Caco-2 (cell line): ENCODE measurements around the gene HMGXB4. TPM values are rescaled to one million over a fixed set of nuclear protein-coding genes. Genes with fewer than 3 reads are reported as not detected.

Experiments used
- BruUV-seq: library from RNA; stranded (reverse); fragments of 400-500 nt; replicated peaks from 2 replicates; lab custom pipeline; 2021; lab: Mats Ljungman, UMichigan
- CTCF ChIA-PET: fragments of 300-600 bp; sonication (Branson Sonifier 250); formaldehyde crosslinking; loops from one replicate; lab custom pipeline; 2022; ENCODE audit warnings: antibody characterized with exemption; lab: Charles Lee
- POLR2A ChIA-PET: fragments of 300-600 bp; sonication (Branson Sonifier 250); formaldehyde crosslinking; loops from one replicate; lab custom pipeline; 2022; ENCODE audit warnings: antibody characterized with exemption; lab: Charles Lee
- DNase-seq, 2 experiments: peaks; one replicate each; pipeline versions ENCODE4 v3.0.0 to v3.0.0-alpha.2; 2020 to 2022
- H3K27me3 ChIP-seq: replicated peaks from 2 replicates; pipeline ENCODE4 v1.6.0; 2011; ENCODE audit warnings: low read length; ENCODE audit not compliant: control insufficient read depth, insufficient read depth
- H3K36me3 ChIP-seq: 2 replicates; pipeline ENCODE4 v1.5.1; 2011; ENCODE audit warnings: low read length; ENCODE audit not compliant: control insufficient read depth, insufficient read depth
- H3K4me1 ChIP-seq: fragments of 250-450 bp; sonication (Bioruptor Pico); 2 replicates; pipeline ENCODE4 v1.5.1; 2020; ENCODE audit warnings: mild to moderate bottlenecking
- H3K4me3 ChIP-seq: 2 replicates; pipeline ENCODE4 v1.5.1; 2011; ENCODE audit warnings: low read depth, mild to moderate bottlenecking, control low read depth, low read length
- H3K9me3 ChIP-seq: fragments of 250-450 bp; sonication (Bioruptor Pico); 2 replicates; pipeline ENCODE4 v1.5.1; 2020; ENCODE audit warnings: mild to moderate bottlenecking, moderate library complexity
- H3K27ac Mint-ChIP-seq: one replicate; pipeline ENCODE4 v1.8.0; 2022; ENCODE audit warnings: mixed read lengths; ENCODE audit not compliant: unreplicated experiment
- H3K27me3 Mint-ChIP-seq: one replicate; pipeline ENCODE4 v1.8.0; 2022; ENCODE audit warnings: mixed read lengths; ENCODE audit not compliant: insufficient read depth, unreplicated experiment
- H3K36me3 Mint-ChIP-seq: one replicate; pipeline ENCODE4 v1.8.0; 2022; ENCODE audit warnings: mild to moderate bottlenecking, mixed read lengths; ENCODE audit not compliant: insufficient read depth, unreplicated experiment
- H3K4me1 Mint-ChIP-seq: one replicate; pipeline ENCODE4 v1.8.0; 2022; ENCODE audit warnings: low read depth, mixed read lengths; ENCODE audit not compliant: unreplicated experiment
- H3K4me3 Mint-ChIP-seq: one replicate; pipeline ENCODE4 v1.8.0; 2022; ENCODE audit warnings: mild to moderate bottlenecking, moderate library complexity, mixed read lengths; ENCODE audit not compliant: unreplicated experiment
- H3K9me3 Mint-ChIP-seq: one replicate; pipeline ENCODE4 v1.8.0; 2022; ENCODE audit warnings: mixed read lengths; ENCODE audit not compliant: unreplicated experiment
- intact Hi-C: fragments of 100-400 bp; cut with micrococcal nuclease; formaldehyde crosslinking; loops from one replicate; pipeline ENCODE4 v1.10.0; 2022; ENCODE audit not compliant: unreplicated experiment
- total RNA-seq: library from RNA; stranded (reverse); gene quantifications from 2 replicates; pipeline ENCODE4 v1.2.3, GENCODE V29; 2022
- TF ChIP-seq, protein P1 (sequence below), 2 experiments: fragments of 200-600 bp in 1 of 2; IDR thresholded peaks; 1 replicate in 1 of 2; 2 replicates in 1 of 2; pipeline versions ENCODE4 v1.5.1 to v1.8.0; 2011 to 2022; ENCODE audit warnings: antibody characterized with exemption in 1 of 2, control low read depth in 1 of 2, inconsistent platforms in 1 of 2, low read depth in 1 of 2, low read length in 1 of 2, mild to moderate bottlenecking in 1 of 2, moderate library complexity in 1 of 2; ENCODE audit not compliant: insufficient read depth in 1 of 2, severe bottlenecking in 1 of 2, unreplicated experiment in 1 of 2

The HMGXB4 gene
- total RNA-seq, 1 experiment from 2014 or later = 22.3 TPM

DNA sequence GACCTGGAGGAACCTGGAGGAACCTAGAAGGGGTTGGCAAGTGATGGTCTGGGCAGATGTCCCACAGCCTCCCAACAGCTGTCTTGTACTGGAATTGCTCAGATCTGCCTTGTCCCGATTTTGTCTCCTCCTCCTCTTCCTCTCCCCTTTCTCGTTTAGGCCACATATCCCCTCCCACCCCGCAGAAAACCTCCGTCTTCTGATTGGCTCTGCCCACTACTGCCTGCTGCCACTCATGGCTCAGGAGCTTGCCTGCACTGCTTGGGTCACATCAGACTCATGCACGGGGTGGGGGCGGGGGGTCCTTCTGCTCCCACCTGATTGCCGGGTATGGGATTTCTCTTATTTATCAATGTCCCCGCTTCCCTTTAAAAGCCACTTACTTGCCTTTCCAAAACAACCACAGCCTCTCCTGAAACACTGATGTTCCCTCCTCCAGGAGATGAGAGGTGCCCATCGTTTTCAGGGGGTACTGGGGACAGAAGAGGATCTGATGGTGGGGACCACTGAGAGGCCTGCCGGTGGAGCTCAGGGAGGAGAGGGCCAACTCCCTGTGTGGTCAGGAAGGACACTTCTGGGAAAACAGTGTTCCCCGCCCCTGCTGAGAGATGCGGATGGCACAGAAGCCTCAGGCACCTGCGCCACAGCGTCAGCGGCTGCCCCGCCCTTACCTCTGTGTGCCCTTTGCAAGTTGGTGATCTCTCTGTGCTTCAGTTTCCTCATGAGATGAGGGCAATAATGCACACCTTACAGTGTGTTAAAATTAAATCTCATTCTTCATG, 57.1 kb downstream of the HMGXB4 start:
- BruUV-seq = no TSS peak
- Mint-ChIP-seq H3K4me1 (peaks cover 14% of the 10 kb centered on the region), H3K27ac (peak overlapping the region; percentile 64), H3K27me3 (no peaks in the 10 kb centered on the region), H3K36me3 (peaks cover 10% of the 10 kb centered on the region), H3K9me3 (no peaks in the 10 kb centered on the region), H3K4me3 (no peak overlapping the region)
- Histone ChIP-seq H3K4me1 (peaks cover 30% of the 10 kb centered on the region), H3K36me3 (peaks cover 1% of the 10 kb centered on the region; the same call in 1 of the 2 replicates), H3K27me3 (no peaks in the 10 kb centered on the region), H3K4me3 (no peak overlapping the region), H3K9me3 (no peaks in the 10 kb centered on the region)
- CTCF ChIA-PET = no interaction called here
- POLR2A ChIA-PET = no interaction called here
- intact Hi-C loops = no loop called here
- TF ChIP-seq, protein P1, sequence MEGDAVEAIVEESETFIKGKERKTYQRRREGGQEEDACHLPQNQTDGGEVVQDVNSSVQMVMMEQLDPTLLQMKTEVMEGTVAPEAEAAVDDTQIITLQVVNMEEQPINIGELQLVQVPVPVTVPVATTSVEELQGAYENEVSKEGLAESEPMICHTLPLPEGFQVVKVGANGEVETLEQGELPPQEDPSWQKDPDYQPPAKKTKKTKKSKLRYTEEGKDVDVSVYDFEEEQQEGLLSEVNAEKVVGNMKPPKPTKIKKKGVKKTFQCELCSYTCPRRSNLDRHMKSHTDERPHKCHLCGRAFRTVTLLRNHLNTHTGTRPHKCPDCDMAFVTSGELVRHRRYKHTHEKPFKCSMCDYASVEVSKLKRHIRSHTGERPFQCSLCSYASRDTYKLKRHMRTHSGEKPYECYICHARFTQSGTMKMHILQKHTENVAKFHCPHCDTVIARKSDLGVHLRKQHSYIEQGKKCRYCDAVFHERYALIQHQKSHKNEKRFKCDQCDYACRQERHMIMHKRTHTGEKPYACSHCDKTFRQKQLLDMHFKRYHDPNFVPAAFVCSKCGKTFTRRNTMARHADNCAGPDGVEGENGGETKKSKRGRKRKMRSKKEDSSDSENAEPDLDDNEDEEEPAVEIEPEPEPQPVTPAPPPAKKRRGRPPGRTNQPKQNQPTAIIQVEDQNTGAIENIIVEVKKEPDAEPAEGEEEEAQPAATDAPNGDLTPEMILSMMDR (IDR thresholded peaks at IDR 0.05; ENCODE audit: insufficient read depth in 1 of 2, low read depth in 1 of 2, low read length in 1 of 2, severe bottlenecking in 1 of 2, unreplicated experiment in 1 of 2) = no peak
- DNase-seq = peak in 1 of 2 experiments; percentile 16

DNA sequence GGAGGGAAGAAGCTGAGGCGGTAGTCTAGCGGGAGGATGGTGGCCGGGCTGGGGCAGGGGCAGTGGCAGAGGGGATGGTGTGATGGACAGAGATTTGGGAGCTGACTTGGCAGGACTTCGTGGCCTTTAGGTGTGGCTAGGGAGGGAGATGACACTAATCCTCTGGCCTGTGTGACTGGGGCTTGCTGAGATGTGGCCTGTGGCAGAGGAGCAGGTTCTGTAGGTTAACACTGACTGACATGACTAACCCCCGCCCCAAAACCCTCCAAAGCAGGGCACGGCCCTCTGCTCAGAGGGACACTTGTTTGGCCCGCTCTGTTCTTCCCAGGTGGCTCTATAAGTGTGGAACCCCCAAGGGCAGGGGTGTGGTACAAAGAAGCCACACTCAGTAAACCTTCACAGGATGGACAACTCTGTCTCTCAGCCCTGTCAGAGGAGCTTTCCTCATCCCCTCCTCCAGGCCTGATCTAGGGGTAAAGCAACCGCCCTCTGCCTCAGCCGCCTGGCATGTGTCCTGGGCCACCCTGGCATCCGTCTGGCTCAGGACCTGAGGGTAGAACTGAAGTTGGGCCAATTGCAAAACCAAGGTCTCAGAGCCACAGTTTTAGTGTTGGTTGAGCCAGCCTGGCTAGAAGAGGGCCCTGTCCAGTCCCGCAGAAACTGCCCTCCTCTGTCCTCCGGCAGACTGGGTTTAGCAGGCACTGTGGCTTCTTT, 58.0 kb downstream of the HMGXB4 start:
- H3K4me3 Mint-ChIP-seq = no peak overlapping the region
- H3K27ac Mint-ChIP-seq = peak overlapping the region; percentile 64
- BruUV-seq = no TSS peak
- H3K4me1 Mint-ChIP-seq = peaks cover 14% of the 10 kb centered on the region
- peaks cover 10% of the 10 kb centered on the region for H3K36me3 Mint-ChIP-seq
- H3K27me3 Mint-ChIP-seq = no peaks in the 10 kb centered on the region
- peak in 1 of 2 experiments; percentile 30 for DNase-seq
- H3K9me3 Mint-ChIP-seq = no peaks in the 10 kb centered on the region
- no peaks in the 10 kb centered on the region for H3K27me3 ChIP-seq
- no peak overlapping the region for H3K4me3 ChIP-seq
- peaks cover 29% of the 10 kb centered on the region for H3K4me1 ChIP-seq
- H3K9me3 ChIP-seq = no peaks in the 10 kb centered on the region
- POLR2A ChIA-PET = no interaction called here
- intact Hi-C loops = no loop called here
- TF ChIP-seq, protein P1 (IDR thresholded peaks at IDR 0.05; ENCODE audit: insufficient read depth in 1 of 2, low read depth in 1 of 2, low read length in 1 of 2, severe bottlenecking in 1 of 2, unreplicated experiment in 1 of 2) = no peak
- peaks cover 1% of the 10 kb centered on the region; the same call in 1 of the 2 replicates for H3K36me3 ChIP-seq
- CTCF ChIA-PET = no interaction called here

DNA sequence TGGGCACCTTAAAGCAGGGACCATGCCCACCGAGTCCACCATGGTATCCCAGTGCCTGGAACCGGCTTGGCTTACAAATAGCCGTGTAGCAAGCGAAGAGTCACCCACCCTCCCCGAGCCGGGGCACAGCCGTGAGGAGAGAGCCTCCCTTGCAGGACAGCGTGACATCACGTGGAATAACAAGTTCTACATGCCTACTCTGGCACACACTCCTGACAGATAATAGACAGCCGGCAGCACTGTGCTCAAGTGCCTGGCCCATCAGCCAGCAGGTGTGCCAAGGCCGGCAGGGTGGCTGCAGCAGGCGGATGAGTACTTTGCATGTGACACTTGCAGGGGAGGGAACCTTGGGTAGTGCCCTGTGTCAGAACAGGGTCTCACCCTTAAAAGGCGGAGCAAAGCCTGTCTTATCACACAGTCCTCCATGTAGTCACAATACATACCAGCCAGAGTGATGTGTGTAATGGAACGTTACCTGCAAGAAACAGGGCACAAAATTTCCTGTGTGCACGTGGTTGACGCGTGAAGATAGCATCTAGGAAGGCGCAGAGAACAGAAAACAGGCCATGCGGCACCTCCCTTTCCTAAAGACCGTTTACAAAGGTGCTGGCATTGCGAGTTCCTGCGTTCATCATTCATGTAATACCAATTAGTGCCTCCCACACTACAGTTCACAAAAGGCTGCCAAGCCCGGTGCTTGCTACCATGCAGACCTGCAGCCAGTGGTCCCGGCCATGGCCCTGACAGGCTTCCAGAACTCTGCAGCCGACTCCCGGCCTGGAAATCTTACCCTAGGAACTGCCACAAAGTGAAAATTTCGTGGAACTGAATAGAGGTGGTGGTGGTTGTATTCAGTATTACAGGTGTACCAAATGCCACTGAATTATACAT, 58.8 kb downstream of the HMGXB4 start:
- H3K9me3 ChIP-seq = no peaks in the 10 kb centered on the region
- ChIA-PET CTCF (no interaction called here), POLR2A (no interaction called here)
- no peaks in the 10 kb centered on the region for H3K27me3 ChIP-seq
- Mint-ChIP-seq H3K4me3 (no peak overlapping the region), H3K27ac (no peak overlapping the region), H3K27me3 (no peaks in the 10 kb centered on the region), H3K4me1 (peaks cover 6% of the 10 kb centered on the region), H3K36me3 (peaks cover 10% of the 10 kb centered on the region), H3K9me3 (no peaks in the 10 kb centered on the region)
- DNase-seq = peak in 1 of 2 experiments; percentile 26
- intact Hi-C loops = no loop called here
- H3K4me3 ChIP-seq = no peak overlapping the region
- peaks cover 1% of the 10 kb centered on the region; the same call in 1 of the 2 replicates for H3K36me3 ChIP-seq
- H3K4me1 ChIP-seq = peaks cover 21% of the 10 kb centered on the region
- BruUV-seq = no TSS peak
- TF ChIP-seq, protein P1 (IDR thresholded peaks at IDR 0.05; ENCODE audit: insufficient read depth in 1 of 2, low read depth in 1 of 2, low read length in 1 of 2, severe bottlenecking in 1 of 2, unreplicated experiment in 1 of 2) = no peak
